ENCODE data around the gene ZNF396.

GRCh38 chr18:35352283-35352682 lies 24.9 kb downstream of the ZNF396 start:
- TF ChIP-seq, protein P1, sequence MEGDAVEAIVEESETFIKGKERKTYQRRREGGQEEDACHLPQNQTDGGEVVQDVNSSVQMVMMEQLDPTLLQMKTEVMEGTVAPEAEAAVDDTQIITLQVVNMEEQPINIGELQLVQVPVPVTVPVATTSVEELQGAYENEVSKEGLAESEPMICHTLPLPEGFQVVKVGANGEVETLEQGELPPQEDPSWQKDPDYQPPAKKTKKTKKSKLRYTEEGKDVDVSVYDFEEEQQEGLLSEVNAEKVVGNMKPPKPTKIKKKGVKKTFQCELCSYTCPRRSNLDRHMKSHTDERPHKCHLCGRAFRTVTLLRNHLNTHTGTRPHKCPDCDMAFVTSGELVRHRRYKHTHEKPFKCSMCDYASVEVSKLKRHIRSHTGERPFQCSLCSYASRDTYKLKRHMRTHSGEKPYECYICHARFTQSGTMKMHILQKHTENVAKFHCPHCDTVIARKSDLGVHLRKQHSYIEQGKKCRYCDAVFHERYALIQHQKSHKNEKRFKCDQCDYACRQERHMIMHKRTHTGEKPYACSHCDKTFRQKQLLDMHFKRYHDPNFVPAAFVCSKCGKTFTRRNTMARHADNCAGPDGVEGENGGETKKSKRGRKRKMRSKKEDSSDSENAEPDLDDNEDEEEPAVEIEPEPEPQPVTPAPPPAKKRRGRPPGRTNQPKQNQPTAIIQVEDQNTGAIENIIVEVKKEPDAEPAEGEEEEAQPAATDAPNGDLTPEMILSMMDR (IDR thresholded peaks at IDR 0.05; ENCODE audit: insufficient read depth, low read depth, low read length), result no peak
- no peak for TF ChIP-seq EZH2 (IDR thresholded peaks at IDR 0.05; ENCODE audit: insufficient read depth, low read length)
